Activated T-helper 1 cell treated with Interleukin-2 at 50 U/mL for 16 hours (primary cell): ENCODE measurements around the gene PLAAT4.
"Not testable (repeated sequence)": the region's sequence is repeated elsewhere in the genome, so short reads cannot be mapped to it uniquely, and the experiment has no call there.

ENCODE experiments used
- DNase-seq: peaks from one replicate; pipeline ENCODE4 v3.0.0-alpha.2; 2020; ENCODE audit warnings: low read depth

Gene PLAAT4

DNA sequence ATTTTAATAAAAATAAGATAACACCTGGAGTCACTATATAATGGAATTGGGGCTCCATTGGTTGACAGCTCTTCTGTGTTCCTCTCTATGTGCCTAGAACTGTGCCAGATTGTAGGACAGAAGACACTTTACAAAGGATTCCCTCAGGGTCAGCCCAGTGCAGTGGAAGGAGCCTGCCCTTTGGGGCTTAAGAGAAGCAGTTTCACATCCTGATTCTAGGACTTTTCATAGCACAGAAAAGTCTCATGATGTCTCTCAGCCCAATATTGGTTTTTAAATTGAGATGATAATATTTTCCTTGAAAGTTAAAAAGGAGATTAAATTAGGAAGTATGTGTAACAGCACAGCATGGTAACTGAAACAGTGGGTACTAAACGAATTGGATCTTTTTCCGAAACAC is 7.1 kb downstream of the PLAAT4 start:
- DNase-seq = no peak

DNA sequence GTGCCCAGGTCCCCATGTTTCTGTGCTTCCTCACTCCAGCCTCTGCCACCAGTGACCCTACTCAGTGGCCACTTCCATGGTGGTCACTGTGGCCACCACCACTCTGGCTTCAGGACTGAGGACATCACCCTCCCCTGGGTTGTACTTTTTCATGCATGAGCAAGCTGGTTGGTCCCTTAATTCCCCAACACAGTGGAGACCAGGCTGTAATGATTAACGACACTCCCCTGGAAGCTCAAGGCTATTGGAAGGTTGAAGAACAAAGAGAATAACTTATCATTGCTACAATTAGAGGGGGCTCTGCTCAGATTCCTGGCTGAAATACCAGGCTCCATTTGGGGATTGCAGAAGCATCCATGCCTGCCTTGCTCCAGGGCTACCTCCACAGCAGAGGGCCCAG is 10.5 kb downstream of the PLAAT4 start:
- DNase-seq = no peak

DNA sequence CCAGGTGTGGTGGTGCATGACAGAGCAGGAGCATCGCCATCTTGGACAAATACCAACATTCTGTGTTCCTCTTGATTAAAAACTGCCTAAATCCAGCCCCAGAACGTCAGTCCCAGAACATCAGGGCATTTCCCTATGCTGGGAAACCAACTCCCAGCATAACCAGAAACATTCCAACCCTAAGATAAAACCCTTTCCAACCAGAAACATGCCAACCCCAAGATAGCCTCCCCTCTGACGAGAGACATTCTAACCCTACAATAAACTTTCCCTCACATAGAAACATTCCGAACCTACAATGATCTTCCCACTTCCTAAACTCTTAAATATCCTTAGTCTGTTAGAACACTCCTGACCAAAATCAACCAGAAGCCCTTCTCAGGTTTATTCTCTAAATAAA is 11.6 kb downstream of the PLAAT4 start:
- no peak for DNase-seq

DNA sequence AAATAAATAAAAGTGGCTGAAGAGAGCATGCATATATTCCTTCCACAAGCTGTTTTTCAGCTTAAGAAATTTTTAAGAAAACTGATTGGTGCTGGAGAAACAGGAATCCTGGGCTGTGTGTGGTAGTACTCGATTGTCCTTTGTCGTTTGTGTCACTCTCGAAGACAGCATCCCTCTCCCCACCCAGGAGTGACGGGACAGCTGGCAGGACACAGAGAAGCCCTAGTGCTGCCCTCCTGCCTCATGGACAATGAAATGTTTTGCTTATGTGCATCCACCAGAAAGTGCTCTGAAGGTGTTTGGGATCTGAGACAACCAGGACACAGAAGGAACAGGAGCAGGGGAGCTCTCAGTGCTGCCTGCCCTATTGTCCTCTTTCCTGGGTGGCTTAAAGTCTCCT is 12.8 kb downstream of the PLAAT4 start:
- DNase-seq = no peak

DNA sequence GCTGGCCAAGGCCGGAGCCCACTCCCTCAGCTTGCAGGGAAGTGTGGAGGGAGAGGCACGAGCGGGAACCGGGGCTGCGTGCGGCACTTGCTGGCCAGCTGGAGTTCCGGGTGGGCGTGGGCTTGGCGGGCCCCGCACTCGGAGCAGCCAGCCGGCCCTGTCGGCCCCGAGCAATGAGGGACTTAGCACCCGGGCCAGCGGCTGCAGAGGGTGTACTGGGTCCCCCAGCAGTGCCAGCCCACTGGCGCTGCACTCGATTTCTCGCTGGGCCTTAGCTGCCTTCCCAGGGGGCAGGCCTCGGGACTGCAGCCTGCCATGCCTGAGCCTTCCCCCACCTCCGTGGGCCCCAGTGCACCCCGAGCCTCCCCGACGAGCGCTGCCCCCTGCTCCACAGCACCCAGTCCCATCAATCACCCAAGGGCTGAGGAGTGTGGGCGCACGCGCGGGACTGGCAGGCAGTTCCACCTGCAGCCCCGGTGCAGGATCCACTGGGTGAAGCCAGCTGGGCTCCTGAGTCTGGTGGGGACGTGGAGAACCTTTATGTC is 13.6 kb downstream of the PLAAT4 start:
- DNase-seq = not testable (repeated sequence)

DNA sequence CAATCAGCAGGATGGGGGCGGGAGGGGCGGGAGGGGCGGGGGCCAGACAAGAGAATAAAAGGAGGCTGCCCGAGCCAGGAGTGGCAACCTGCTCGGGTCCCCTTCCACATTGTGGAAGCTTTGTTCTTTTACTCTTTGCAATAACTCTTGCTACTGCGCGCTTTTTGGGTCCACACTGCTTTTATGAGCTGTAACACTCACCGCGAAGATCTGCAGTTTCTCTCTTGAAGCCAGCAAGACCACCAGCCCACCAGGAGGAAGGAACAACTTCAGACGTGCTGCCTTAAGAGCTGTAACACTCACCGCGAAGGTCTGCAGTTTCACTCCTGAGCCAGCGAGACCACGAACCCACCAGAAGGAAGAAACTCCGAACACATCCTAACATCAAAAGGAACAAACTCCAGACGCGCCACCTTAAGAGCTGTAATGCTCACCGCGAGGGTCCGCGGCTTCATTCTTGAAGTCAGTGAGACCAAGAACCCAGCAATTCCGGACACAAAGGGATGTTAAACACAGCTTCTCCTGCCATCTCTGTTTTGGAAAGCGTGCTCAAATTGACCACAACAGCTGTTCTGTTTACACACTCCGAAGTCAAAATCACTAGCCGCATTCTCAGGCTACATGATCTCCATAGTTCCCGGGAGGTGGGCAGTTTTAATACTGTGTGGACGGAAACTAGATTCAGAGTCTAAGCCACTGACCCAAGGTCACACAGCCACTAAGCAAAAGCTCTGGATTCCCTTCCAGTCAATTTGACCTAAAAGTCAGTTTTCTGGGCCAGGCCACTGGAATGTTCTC is 14.7 kb downstream of the PLAAT4 start:
- no peak for DNase-seq

DNA sequence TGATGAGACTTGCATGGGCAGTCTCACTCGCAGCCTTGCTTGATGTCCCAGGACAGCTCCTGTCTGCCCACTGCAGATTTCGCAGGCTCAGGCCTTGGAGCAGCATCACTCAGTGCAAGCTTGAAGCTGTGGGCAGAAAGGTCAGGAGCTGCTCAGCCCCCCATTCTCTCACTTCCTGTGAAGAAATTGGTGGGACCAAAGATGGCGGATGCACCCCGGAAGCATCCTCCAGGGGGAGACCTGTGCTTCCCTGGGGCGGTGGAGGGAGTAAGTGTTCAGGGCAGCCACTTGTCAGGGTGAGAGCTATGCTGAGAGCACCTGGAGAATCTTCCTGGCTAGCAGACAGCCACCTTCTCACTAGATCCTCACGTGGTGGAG is 15.3 kb downstream of the PLAAT4 start:
- no peak for DNase-seq

DNA sequence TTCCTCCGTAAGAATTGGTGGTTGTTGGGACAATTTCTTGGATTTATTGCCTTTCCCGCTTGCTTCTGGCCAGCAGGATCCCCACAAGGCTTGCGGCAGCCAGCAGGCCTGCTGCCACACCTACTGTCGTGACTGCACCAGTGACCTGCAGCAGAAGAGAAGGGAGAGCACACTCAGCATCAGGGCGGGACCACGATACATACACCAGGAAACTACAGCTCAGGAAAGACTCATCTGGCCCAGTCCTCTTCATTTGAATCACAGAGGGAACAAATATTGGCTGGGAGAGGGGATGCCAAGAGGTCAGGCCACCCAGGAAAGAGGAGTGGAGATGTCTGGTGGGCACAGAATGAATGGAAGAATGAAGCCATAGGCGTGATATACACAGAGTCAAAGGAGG is 16.3 kb downstream of the PLAAT4 start:
- no peak for DNase-seq

DNA sequence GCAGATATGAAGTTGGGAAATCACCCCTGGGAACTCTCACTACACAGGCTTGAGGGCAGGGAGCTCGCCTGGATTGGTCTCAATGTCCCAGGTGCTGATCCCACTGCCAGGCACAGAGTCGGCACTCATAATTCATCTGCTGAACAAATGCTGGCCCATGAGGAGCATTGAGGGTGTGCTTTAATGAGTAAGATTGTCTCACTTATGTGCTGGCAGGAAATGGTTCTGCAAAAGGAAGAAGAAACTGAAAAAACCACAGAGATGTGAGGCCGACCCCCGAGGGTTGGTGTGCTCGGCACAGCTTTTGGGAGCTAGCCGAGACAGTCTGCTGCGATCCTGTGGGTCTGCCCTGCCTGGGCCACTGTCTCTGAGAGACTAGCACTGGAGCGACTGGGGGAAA is 17.2 kb downstream of the PLAAT4 start:
- peak; percentile 28 for DNase-seq

DNA sequence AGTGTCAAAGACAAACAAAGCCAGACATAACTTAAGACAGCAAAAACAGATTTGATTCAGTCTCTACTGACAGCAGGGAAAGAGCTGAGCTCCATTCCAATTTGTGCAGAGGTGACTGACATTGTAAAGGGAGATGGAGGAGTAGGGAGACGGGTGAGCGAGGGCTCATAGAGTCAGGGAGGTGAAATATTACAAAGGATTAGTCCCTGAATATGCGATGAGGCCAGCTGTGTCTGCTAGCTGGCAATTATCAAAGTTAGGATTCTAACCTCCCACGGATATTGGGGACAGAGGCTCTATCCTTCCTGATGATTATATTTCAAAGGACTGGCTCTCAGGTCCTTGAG is 18.2 kb downstream of the PLAAT4 start:
- no peak for DNase-seq

DNA sequence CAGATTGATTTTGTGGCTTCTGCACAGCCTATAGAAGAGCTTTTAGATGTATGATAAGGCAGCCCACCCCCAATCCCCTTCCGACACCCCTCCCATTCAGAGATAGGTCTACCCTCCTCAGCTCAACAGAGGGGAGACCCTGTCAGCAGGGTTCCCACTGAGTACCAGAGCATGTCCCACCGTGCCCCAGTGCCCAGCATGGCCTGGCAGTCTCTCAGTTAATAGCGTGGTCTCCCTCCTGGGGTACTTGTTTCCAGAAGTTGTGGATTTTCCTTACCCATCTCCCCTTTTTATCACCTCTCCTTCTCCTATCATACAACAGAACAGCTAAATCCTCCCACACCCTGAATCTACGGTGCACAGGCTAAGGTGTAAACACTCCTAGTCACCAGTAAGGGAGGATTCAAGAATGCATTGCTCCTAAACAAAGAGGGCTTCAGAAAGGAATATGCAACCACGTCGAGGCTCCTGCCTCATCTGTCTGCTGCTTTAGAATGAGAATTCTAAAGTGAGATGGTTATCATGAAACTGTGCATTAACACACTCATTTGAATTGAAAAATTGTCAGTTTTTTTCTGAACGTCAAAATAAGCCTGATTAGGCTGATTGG is 19.9 kb downstream of the PLAAT4 start:
- DNase-seq = no peak

DNA sequence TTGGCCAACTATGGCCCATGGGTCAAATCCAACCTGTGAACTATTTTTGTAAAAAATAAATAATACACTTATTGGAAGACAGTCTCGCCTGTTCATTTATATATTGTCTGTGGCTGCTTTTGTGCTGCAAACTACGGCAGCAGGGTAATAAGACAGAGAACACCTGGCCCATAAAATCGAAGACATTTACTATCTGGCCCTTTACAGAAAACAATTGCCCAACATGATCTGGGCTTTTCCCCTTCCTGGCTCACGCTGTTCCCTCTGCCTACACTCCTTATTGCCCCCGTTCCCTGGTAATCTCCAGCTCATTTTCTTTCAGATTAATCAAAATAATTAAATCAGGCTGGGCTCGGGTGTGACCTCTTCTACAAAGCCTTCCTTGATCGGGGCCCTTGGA is 21.0 kb downstream of the PLAAT4 start:
- no peak for DNase-seq

DNA sequence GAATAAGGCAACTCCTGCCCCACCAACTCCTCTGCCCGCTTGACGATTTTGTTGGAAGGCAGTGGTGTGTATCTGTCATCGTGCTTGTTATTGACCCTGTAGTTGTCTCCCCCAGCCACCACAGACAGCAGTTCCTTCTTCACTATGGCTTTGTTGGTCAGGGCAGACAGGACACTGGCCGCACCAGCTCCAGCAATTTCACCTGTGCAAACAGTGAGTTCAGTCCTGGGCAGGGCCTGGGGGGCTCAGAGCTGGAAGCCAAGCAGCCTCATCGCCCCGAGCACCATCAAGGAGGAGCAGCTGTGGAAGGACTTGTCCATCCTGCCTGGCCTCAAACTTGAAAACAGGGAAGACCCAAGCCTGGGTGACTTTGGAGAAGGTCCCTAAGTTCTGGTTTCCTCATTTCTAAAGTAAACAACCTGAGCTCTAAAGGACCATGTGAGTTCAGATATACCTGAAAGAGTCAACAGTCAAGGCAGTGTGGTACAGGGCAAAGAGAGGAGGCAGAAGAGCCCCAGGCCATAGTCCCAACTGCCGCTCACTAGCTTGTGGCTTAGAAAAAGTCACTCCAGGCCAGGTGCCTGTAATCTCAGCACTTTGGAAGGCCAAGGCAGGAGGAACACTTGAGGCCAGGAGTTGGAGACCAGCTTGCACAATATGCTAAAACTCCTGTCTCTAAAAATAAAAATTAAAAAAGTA is 22.0 kb downstream of the PLAAT4 start:
- DNase-seq = no peak

DNA sequence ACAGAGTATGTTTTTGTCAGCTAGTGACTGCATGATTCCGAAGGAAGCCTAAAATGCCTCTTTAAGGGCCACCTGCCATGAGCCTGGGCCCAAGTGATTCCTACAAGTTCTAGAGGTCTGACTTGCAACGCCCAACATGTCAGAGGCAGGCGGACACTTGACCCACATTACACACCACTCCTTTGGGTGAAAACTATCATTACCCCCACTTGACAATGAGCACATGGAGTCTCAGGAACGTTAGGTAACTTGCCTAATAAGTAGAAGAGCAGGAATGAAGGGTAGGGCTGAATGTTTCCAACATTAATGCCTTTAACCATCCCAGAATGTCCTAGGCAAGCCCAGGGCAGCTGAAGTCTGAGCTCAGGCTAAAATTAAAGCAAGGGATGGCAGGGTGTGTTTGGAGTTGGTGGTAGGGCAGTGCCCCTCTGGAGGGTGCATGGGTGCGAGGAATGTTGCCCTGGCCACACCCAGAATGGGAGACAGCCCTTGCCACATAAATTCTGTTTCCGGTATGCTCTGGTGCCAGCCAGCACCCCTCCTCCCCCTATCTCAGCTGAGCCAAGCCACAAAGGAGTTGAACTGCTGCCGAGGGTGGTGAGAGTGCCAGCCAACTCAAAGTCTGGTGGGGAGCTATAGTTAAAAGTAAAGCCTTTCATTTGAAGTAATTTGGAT is 24.0 kb downstream of the PLAAT4 start:
- DNase-seq = no peak

DNA sequence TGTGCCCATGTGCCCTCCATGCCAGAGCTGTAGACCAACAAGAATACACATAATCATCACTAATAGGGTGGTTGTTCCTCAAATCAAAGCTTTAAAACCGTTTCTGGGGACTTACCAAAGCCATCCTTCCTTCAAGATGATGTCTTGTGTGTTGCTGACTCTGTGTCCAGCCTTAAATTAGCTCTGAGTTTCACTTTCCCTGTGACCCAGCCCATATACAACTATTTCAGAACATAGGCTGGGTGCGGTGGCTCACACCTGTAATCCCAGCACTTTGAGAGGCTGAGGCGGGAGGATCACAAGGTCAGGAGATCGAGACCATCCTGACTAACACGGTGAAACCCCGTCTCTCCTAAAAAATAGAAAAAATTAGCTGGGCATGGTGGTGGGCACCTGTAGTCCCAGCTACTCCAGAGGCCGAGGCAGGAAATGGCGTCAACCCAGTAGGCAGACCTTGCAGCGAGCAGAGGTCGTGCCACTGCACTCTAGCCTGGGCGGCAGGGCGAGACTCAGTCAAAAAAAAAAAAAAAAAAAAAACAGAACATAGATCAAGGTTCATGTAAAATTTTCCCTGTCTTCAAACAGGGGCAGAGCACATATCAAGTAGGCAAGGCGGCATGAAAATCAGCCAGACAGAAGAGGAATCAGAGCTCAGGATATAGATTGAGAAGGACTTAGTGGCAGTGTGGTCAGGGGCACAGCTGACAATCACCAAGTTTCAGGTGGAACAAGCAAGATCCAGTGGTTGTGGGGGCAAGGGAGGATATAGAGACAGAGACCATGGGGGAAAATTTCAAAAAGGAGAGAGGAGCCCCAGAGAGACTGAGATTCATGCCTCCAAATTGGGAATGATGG is 26.8 kb downstream of the PLAAT4 start, which contains the start of gene PLAAT2:
PLAAT2 (minus strand) TSS at position 179 of the 855 bp plus-strand sequence; CDS start at position 124, 55 bp downstream.
- no peak for DNase-seq

DNA sequence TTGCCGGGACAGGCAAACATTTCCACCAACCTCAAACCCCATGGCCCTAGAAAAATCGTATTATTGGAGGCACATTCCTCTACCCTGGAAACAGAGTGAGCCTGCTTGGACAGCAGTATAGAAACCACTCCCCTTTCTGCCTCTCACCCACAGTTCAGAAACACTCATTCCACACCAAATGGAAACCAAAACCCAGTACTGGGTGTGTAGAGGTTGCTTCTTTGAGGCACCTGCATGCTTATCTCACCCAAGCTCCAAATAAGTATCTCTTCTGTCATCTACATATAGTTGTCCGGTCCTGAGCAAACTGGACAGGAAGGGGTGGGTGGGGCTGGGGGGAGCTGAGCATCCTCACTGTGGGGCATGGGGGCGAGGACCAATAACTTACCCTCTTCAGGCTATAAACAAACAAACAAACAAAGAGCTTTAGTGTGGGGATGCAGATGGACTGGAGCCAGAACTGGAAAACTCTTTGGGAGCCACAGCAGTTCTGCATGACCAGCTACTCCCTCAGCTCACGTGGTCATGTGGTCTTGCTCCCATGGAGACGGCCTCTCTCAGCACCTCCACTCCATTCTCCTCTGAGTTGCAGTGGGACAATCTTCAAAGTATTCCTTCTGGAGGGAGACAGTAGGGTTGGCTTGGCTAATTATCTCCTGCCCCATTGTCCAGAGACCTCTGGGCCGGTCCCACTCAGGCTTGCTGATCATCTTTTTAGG is 27.6 kb downstream of the PLAAT4 start:
- no peak for DNase-seq

DNA sequence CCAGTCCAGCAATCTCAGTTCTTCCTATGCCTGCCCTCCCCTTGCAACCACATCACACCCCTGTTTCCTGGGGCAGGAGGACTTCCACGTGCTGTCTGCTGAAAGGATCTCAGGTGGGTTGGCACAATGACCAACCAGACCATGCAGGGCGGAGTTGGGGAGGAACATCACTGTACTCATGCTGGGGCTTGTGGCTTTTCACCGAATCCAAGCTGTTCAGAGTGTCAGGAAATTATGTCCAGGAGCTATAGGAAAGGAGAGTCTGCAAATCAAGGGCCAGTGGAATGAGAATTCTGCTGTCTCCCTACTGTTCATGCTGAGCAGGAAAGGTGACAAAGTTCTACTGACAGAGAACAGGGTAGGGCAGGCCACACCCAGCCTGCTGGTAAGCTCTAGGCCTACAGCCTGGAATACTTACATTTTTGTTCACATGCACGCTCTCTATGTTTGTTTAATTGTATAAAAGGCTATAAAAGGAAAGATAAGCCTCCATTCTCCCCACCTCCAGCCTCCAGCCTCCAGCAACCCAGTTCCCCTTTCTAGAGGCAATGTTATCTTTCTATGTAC is 28.3 kb downstream of the PLAAT4 start:
- DNase-seq = no peak

DNA sequence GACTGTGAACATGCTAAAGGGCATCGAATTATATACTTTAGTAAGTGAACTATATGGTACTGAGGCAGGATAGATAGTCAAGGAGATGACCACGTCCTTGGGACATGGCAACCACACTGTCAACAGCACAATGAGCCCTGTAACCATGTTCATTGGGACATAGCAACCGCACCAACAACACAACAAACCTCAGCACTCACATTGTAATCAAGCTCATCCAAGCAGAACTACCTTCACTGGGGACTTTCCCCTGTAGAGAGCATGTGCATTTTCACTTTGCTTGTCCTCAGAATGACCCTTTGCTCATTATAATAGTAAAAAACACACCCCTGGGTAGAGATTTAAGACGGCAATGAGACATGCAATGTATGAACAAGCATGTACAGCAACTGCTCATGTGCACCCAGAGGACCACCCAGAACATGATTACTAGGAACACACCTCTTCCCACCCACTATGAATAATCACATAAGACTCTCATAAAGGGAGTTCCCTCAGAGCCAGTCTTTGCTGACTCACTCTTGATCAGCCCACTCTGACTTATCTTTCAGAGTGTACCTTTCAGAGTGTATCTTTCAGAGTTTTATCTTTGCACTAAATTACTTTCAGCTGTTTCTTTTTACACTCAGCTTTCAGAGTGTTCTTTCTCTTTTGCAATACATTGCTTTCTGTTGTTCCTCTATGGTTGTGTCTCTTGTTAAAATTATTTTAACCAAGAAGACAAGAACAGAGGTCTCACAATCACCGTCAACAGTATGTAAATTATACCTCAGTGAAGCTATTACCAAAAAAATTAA is 30.6 kb downstream of the PLAAT4 start:
- DNase-seq = peak; percentile 39

DNA sequence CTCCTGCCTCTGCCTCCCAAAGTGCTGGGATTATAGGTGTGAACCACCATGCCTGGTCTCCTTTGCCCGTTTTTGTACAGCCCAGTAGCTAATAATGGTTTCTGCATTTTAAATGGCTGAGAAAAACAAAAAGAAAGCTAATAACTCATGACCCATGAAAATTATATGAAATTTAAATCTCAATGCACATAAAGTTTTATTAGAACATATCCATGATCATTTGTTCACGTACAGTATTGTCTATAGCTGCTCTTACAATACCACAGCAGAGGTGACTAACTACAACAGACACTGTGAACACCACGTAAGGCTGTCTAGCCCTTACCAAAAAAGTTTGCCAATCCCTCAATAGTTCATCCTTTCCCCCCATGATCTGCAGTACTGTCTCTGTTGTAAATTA is 33.0 kb downstream of the PLAAT4 start:
- DNase-seq = no peak
